HG03039 (cell line): ENCODE data around the gene POT1.

Experiments used
- ATAC-seq: cut with Tn5 transposase; IDR thresholded peaks from one replicate; pipeline ENCODE4 v1.9.1; 2021; ENCODE audit warnings: mild to moderate bottlenecking, moderate library complexity; ENCODE audit not compliant: unreplicated experiment

POT1 gene

DNA sequence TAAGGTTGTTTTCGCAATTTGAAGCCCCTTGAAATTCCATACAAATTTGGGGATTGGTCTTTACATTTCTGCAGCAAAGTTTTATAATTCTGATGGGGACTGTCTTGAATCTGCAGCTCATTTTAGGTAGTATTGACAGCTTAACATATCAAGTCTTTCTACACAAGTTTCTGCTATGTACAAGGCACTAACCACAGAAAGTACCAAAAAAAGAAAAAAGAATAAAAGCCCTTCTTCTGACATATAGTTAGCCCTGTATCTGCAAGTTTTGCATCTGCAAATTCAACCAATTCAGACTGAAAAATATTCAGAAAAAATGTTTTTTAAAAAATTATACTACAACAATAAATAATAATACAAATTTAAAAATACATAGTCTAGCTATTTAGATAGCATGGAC is 15.3 kb downstream of the POT1 start:
- peak; percentile 49 for ATAC-seq

DNA sequence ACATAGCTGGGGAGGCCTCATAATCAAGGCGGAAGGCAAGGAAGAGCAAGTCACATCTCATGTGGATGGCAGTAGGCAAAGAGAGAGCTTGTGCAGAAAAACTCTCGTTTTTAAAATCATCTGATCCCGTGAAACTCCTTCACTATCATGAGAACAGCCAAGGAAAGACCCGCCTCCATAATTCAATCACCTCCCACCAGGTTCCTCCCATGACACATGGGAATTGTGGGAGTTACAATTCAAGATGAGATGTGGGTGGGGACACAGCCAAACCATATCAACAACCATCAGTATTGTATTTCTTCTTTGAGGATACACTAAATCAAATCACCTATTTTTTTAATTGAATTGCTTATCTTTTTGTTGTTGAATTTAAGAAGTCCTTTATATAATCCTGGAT is 16.7 kb downstream of the POT1 start:
- no peak for ATAC-seq

- no peak for ATAC-seq
Measured at GRCh38 chr7:124909808-124910207, 19.8 kb downstream of the POT1 start.

GRCh38 chr7:124908259-124908658 is 21.4 kb downstream of the POT1 start:
- ATAC-seq, result no peak

GRCh38 chr7:124907490-124907889 is 22.1 kb downstream of the POT1 start:
- no peak for ATAC-seq

- no peak for ATAC-seq
Measured at GRCh38 chr7:124898531-124898930, 31.1 kb downstream of the POT1 start.

DNA sequence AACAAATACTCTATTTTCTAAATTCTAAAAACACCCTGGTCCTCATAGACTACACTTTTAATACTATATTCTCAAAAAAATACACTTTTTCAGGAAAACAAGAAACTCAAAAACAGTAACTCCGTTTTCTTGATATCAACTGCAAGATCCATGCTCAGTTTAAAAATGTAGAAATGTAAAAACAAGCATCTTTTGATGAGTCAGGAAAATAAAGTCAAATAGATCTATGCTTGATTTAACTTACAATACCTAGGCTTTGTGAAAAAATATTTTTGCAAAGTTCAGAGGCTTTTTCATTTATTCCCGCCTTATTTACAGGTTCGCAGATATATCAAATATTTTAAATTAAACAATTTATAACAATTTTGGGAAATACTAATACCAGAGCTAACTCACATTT is 33.6 kb downstream of the POT1 start:
- ATAC-seq, result no peak

DNA sequence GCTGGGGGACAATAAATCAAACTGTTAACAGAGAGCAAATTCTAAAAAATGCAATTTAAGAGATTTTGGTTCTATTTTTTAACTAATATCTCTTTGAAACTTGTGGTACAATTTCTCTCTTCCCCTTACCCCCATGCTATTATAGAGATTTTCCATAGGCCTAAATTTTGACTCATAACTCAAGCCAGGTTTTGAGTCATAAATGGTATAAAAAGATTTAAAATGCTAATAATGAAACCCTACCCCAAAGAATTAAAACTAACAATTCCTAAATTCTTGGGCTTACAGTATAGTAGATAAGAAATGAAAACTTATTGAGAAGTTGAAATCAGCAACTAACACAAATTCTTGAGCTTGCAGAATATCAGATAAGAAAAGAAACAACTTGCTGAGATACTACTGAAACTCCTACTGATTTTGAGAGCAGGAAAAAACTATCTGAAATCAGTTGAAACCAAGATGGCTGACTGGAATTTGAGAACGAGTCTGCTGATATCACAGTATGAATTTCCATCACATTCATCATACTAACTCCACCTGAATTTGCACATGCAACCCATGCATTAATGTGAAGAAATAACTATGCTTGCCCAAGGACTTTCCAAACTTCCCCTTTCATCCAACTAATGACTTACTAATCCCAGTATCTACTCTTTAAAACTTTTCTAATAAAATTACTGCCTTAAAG is 36.3 kb downstream of the POT1 start:
- peak; percentile 77 for ATAC-seq

- ATAC-seq, result no peak
Measured at GRCh38 chr7:124887247-124887646, 42.4 kb downstream of the POT1 start.

DNA sequence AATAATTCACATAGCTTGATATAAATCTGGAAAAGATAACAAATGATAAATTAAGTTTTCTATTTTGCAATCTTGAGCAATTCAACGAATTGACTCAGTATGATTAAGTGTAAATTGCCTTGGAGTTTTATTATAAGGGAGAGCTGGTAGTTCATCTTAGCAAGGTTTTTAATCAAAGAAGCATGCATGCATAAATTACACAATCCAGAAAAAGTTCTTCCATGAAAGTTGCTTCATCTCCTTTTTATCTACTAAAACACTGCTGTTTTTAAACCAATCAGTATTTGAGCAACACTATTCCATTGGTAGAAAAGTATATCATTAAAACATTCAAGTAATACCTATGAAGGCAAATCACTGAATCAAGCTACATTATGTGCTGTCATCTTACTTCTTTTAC is 47.6 kb downstream of the POT1 start:
- ATAC-seq, result no peak

GRCh38 chr7:124879771-124880170 is 49.9 kb downstream of the POT1 start:
- ATAC-seq, result no peak

GRCh38 chr7:124879103-124879502 is 50.5 kb downstream of the POT1 start:
- no peak for ATAC-seq

GRCh38 chr7:124874644-124875163 is 54.9 kb downstream of the POT1 start:
- ATAC-seq, result no peak

- no peak for ATAC-seq
Measured at GRCh38 chr7:124857672-124858235, 71.9 kb downstream of the POT1 start.

DNA sequence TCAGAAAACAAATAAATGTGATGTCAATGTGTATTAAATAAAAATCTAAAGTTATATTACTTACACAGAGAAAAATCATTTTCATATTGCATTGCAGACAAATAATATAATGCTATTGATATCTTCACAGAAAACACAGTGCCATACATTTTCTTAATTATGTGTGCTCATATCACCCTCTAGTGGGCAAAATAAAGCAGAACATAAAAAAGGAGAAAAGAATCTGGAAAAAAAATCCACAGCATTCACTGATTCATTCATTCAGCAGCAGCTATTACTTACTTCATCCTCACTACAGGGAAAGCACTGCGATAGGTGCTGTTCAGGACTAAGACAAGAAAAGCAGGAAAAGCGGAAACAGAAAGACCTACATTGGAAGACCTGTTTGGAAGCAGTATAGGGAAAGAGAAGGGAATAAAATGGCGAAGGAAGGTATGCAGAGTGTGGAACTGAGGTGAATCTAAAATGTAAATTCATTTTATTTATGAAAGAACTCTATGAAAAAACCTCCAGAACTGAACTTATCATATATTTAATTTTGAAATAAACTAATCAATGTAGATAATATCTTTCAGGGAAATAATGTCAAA is 73.2 kb downstream of the POT1 start:
- ATAC-seq, result peak; percentile 49

GRCh38 chr7:124843336-124843735 is 86.3 kb downstream of the POT1 start:
- no peak for ATAC-seq

- no peak for ATAC-seq
Measured at GRCh38 chr7:124840435-124840834, 89.2 kb downstream of the POT1 start.

GRCh38 chr7:124839687-124840086 is 89.9 kb downstream of the POT1 start:
- no peak for ATAC-seq

DNA sequence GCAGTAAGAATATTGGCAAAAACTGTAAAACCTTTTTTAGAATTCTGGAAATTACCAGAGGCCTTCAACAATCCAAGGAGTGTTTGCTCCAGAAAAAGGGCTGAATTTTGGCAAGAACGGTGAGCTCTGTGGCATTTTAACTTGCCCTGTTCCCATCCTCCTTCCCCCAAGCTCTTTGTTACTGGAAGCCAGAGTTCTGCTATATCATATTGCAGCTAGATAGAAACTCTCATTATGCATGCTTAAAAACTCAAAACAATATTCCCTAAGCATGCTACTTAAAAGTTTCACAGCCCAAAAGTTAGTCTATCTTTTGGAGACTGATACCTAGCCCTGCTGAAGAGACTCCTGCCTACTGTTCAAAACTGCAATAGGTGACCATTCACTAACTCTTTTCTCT is 93.5 kb downstream of the POT1 start:
- no peak for ATAC-seq

DNA sequence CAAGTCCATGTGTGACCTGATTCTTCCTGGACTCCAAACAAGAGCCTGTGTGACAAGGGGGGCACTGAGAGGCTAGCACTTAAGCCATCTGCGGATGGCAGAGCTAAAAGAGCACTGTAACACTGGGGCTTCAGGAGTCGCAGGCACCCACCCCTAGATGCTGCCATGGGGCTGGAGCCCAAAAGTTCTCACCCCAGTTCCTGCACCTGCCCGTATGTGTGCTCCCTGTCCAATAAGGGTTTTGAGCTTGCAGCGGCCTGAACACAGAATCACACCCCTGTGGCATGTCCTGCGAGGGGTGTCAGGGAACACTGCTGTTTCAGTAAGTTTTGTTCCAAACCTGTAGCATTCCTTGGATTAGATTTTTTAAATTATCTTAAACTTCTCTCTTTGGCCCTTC is 110.8 kb downstream of the POT1 start:
- no peak for ATAC-seq

DNA sequence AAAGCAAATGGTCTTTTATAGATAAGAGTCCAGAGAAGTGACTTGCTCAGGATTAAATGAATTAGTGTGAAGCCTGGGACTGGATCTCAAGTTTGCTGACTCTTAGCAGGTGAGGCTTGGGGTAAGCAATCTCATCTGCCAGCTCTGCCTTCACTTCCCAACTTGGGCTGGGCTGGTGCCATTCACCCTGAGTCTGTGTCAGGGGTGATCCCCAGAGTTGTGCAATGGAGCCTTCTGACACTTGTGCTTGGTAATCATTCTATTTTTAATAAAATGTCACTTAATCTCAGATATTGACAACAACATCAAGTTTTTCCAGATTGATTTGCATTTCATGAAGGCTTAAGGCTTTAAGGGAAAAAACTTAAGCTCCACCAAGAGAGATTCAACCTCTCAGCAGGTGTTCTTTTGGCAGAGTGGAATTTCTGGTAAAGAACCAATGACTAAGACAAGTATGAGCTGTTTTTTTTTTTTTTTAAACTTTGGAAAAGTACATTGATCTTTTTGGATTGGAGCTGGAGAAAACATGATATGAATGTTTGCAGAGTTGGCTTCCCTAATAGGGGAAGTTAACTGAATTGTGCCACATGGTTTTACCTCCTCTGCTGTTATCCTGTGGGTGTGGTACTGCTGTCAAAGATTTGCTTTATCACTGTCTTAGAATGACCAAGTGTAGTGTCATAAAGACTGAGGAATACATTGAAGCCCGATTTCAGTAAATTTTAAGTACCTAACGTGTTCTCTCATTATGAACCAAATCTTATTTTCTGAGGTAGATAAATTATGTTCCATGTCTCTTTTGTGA is 115.4 kb downstream of the POT1 start:
- no peak for ATAC-seq

- ATAC-seq, result no peak
Measured at GRCh38 chr7:124812764-124813163, 116.9 kb downstream of the POT1 start.
